ENCODE results near the gene PUSL1. TPM values are rescaled to one million over a fixed set of nuclear protein-coding genes. Genes with fewer than 3 reads are reported as not detected.

PUSL1 gene
- total and polyA plus RNA-seq, 11 donors: 6.8 to 17.7 (median 10.3) TPM

GRCh38 chr1:1356796-1357401 is 48.5 kb downstream of the PUSL1 start:
- DNase-seq: peak in 1 of 5 donors; percentile 53
- TF ChIP-seq CTCF (IDR thresholded peaks at IDR 0.05): no peak
- no peak for TF ChIP-seq POLR2A (IDR thresholded peaks at IDR 0.05)
- intact Hi-C loops (cut with DNase I): no loop called here
- ATAC-seq: no peak
- peaks cover 0 to 66% (median 36%) of the 10 kb centered on the region in 12 donors for H3K4me1 ChIP-seq
- peaks cover 4 to 55% (median 23%) of the 10 kb centered on the region in 9 donors for H3K27me3 ChIP-seq
- H3K9me3 ChIP-seq: no peaks in the 10 kb centered on the region
- H3K27ac ChIP-seq: peak overlapping the region in 11 of 12 donors; percentile 38 to 91 (median 83)
- H3K4me3 ChIP-seq: peak overlapping the region; percentile 14 to 81 (median 54)
- H3K36me3 ChIP-seq: peaks cover 0 to 24% (median 0%) of the 10 kb centered on the region in 9 donors
- 42 to 57% (median 52%) methylated on average over 21 to 26 of the region's 26 CpGs for WGBS, 4 donors

GRCh38 chr1:1357871-1358432 is 49.6 kb downstream of the PUSL1 start:
- peak in 3 of 5 donors; percentile 15 to 36 (median 26) for DNase-seq
- Histone ChIP-seq H3K27me3 (peaks cover 4 to 52% (median 23%) of the 10 kb centered on the region in 9 donors), H3K4me1 (peaks cover 0 to 57% (median 30%) of the 10 kb centered on the region in 12 donors), H3K27ac (peak overlapping the region; percentile 38 to 91 (median 80)), H3K36me3 (peaks cover 0 to 17% (median 0%) of the 10 kb centered on the region in 9 donors), H3K9me3 (no peaks in the 10 kb centered on the region), H3K4me3 (peak overlapping the region; percentile 6 to 81 (median 54))
- WGBS, 4 donors: 15 to 20% (median 19%) methylated on average over 8 to 18 of the region's 18 CpGs
- intact Hi-C loops (cut with DNase I): no loop called here
- no peak for ATAC-seq
- TF ChIP-seq POLR2A (IDR thresholded peaks at IDR 0.05) (no peak), CTCF (IDR thresholded peaks at IDR 0.05) (no peak)

GRCh38 chr1:1358433-1359271 is 50.3 kb downstream of the PUSL1 start, which contains the start of gene MXRA8:
Gene MXRA8, minus strand, starts transcription at chr1:1358555. Its CDS starts 51 bp downstream, at chr1:1358504.
- peak within 1 kb of the TSS; percentile 6 to 81 (median 54) for H3K4me3 ChIP-seq
- peaks cover 0 to 50% (median 23%) of the 10 kb centered on the region in 12 donors for H3K4me1 ChIP-seq
- intact Hi-C loops (cut with DNase I): no loop called here
- peaks cover 0 to 11% (median 0%) of the 10 kb centered on the region in 9 donors for H3K36me3 ChIP-seq
- no peaks in the 10 kb centered on the region for H3K9me3 ChIP-seq
- WGBS, 4 donors: 31 to 34% (median 33%) methylated on average over 20 to 29 of the region's 29 CpGs
- peak within 1 kb of the TSS; percentile 53 to 91 (median 80) for H3K27ac ChIP-seq
- peaks cover 4 to 45% (median 20%) of the 10 kb centered on the region in 9 donors for H3K27me3 ChIP-seq
- TF ChIP-seq POLR2A (IDR thresholded peaks at IDR 0.05) (peak in 1 of 2 donors; percentile 57), CTCF (IDR thresholded peaks at IDR 0.05) (no peak)
- DNase-seq (peak; percentile 79 to 90 (median 83)), ATAC-seq (peak; percentile 68 to 80 (median 68))
